NCI-H146 treated with DMSO at 0.1 percent for 48 hours (cell line): ENCODE data around the gene PPP1CA.

Source experiments
- DNase-seq: peaks from one replicate; lab custom pipeline; 2025; ENCODE audit not compliant: unreplicated experiment; lab: John Stamatoyannopoulos, UW

PPP1CA gene

GRCh38 chr11:67418476-67419281, 17.0 kb upstream of the PPP1CA start:
- DNase-seq, result no peak

- DNase-seq, result no peak
Measured at GRCh38 chr11:67417425-67417824, 15.8 kb upstream of the PPP1CA start.

GRCh38 chr11:67416416-67417335, 15.0 kb upstream of the PPP1CA start:
- DNase-seq, result no peak

- DNase-seq, result no peak
Measured at GRCh38 chr11:67415501-67416304, 14.0 kb upstream of the PPP1CA start, which contains the start of gene CARNS1. CARNS1 (plus strand) TSS chr11:67415678; CDS start chr11:67416200, 522 bp downstream.

- no peak for DNase-seq
Measured at GRCh38 chr11:67413266-67413849, 11.7 kb upstream of the PPP1CA start.

- DNase-seq, result no peak
Measured at GRCh38 chr11:67412495-67413179, 11.0 kb upstream of the PPP1CA start.

GRCh38 chr11:67411785-67412152, 10.1 kb upstream of the PPP1CA start:
- DNase-seq, result no peak

GRCh38 chr11:67410984-67411784, 9.5 kb upstream of the PPP1CA start:
- no peak for DNase-seq

GRCh38 chr11:67410369-67410831, 8.7 kb upstream of the PPP1CA start:
- DNase-seq, result no peak

GRCh38 chr11:67409781-67410368, 8.2 kb upstream of the PPP1CA start:
- DNase-seq, result peak; percentile 71

- DNase-seq, result no peak
Measured at GRCh38 chr11:67409261-67409666, 7.6 kb upstream of the PPP1CA start.

- no peak for DNase-seq
Measured at GRCh38 chr11:67408437-67409200, 7.0 kb upstream of the PPP1CA start.

- no peak for DNase-seq
Measured at GRCh38 chr11:67407688-67408163, 6.1 kb upstream of the PPP1CA start.

GRCh38 chr11:67406969-67407687, 5.5 kb upstream of the PPP1CA start:
- no peak for DNase-seq

- no peak for DNase-seq
Measured at GRCh38 chr11:67406420-67406968, 4.8 kb upstream of the PPP1CA start.

- no peak for DNase-seq
Measured at GRCh38 chr11:67405688-67406339, 4.2 kb upstream of the PPP1CA start.

- DNase-seq, result no peak
Measured at GRCh38 chr11:67405196-67405567, 3.5 kb upstream of the PPP1CA start.
